Effector memory CD8-positive, alpha-beta T cell (primary cell): ENCODE data around the gene LNX1.

ENCODE experiments used
- ATAC-seq: fragments of 150-1000 bp; cut with Tn5 transposase; replicated peaks from 2 replicates; pipeline ENCODE4 v1.10.0; 2021; ENCODE audit warnings: mild to moderate bottlenecking, moderate library complexity
- DNase-seq, 3 experiments: peaks; one replicate each; pipeline ENCODE4 v3.0.0; 2021
- H3K27ac Mint-ChIP-seq, 2 donors: one replicate each; pipeline ENCODE4 v1.8.0; 2022; ENCODE audit warnings: mild to moderate bottlenecking in 2 of 2, mixed read lengths in 2 of 2, moderate library complexity in 2 of 2
- H3K27me3 Mint-ChIP-seq, 2 donors: one replicate each; pipeline ENCODE4 v1.8.0; 2022; ENCODE audit warnings: mixed read lengths in 2 of 2
- H3K36me3 Mint-ChIP-seq: one replicate; pipeline ENCODE4 v1.8.0; 2022; ENCODE audit warnings: mild to moderate bottlenecking, moderate library complexity, mixed read lengths; ENCODE audit not compliant: insufficient read depth
- H3K4me1 Mint-ChIP-seq, 2 donors: one replicate each; pipeline ENCODE4 v1.8.0; 2022; ENCODE audit warnings: low read depth in 2 of 2, mixed read lengths in 2 of 2
- H3K4me3 Mint-ChIP-seq, 2 donors: one replicate each; pipeline ENCODE4 v1.8.0; 2022; ENCODE audit warnings: mild to moderate bottlenecking in 2 of 2, mixed read lengths in 2 of 2, moderate library complexity in 2 of 2
- H3K9me3 Mint-ChIP-seq, 2 donors: one replicate each; pipeline ENCODE4 v1.8.0; 2022; ENCODE audit warnings: mixed read lengths in 2 of 2

The LNX1 gene

GRCh38 chr4:53532521-53532920 is 58.8 kb downstream of the LNX1 start:
- ATAC-seq (no peak), DNase-seq (no peak)
- H3K36me3 Mint-ChIP-seq, result no peaks in the 10 kb centered on the region
- H3K9me3 Mint-ChIP-seq, result no peaks in the 10 kb centered on the region
- H3K4me1 Mint-ChIP-seq, result no peaks in the 10 kb centered on the region
- no peak overlapping the region for H3K27ac Mint-ChIP-seq
- no peak overlapping the region for H3K4me3 Mint-ChIP-seq
- peaks cover 30 to 60% of the 10 kb centered on the region in 2 donors for H3K27me3 Mint-ChIP-seq

- Mint-ChIP-seq H3K27me3 (peaks cover 29 to 57% of the 10 kb centered on the region in 2 donors), H3K36me3 (no peaks in the 10 kb centered on the region), H3K4me1 (no peaks in the 10 kb centered on the region), H3K27ac (no peak overlapping the region), H3K4me3 (no peak overlapping the region), H3K9me3 (no peaks in the 10 kb centered on the region)
- DNase-seq (no peak), ATAC-seq (no peak)
These were observed 59.6 kb downstream of the LNX1 start for GRCh38 chr4:53531585-53532224.

- Mint-ChIP-seq H3K4me1 (no peaks in the 10 kb centered on the region), H3K27ac (no peak overlapping the region), H3K9me3 (no peaks in the 10 kb centered on the region), H3K36me3 (no peaks in the 10 kb centered on the region), H3K27me3 (peaks cover 27 to 49% of the 10 kb centered on the region in 2 donors), H3K4me3 (no peak overlapping the region)
- no peak for DNase-seq
- ATAC-seq, result no peak
These were observed 62.3 kb downstream of the LNX1 start for GRCh38 chr4:53529025-53529424.

GRCh38 chr4:53527930-53528329 is 63.4 kb downstream of the LNX1 start:
- DNase-seq (no peak), ATAC-seq (no peak)
- H3K27me3 Mint-ChIP-seq, result peaks cover 34 to 47% of the 10 kb centered on the region in 2 donors
- H3K36me3 Mint-ChIP-seq, result no peaks in the 10 kb centered on the region
- no peak overlapping the region for H3K27ac Mint-ChIP-seq
- no peaks in the 10 kb centered on the region for H3K4me1 Mint-ChIP-seq
- H3K9me3 Mint-ChIP-seq, result no peaks in the 10 kb centered on the region
- no peak overlapping the region for H3K4me3 Mint-ChIP-seq

GRCh38 chr4:53527326-53527725 is 64.0 kb downstream of the LNX1 start:
- DNase-seq (no peak), ATAC-seq (no peak)
- Mint-ChIP-seq H3K4me3 (no peak overlapping the region), H3K36me3 (no peaks in the 10 kb centered on the region), H3K27me3 (peaks cover 35 to 43% of the 10 kb centered on the region in 2 donors), H3K9me3 (no peaks in the 10 kb centered on the region), H3K27ac (no peak overlapping the region), H3K4me1 (no peaks in the 10 kb centered on the region)

- Mint-ChIP-seq H3K27me3 (peaks cover 21 to 55% of the 10 kb centered on the region in 2 donors), H3K4me3 (no peak overlapping the region), H3K27ac (no peak overlapping the region), H3K9me3 (no peaks in the 10 kb centered on the region), H3K36me3 (no peaks in the 10 kb centered on the region), H3K4me1 (no peaks in the 10 kb centered on the region)
- ATAC-seq, result no peak
- DNase-seq, result no peak
These were observed 69.0 kb downstream of the LNX1 start for GRCh38 chr4:53522334-53522733.

- DNase-seq, result no peak
- Mint-ChIP-seq H3K9me3 (no peaks in the 10 kb centered on the region), H3K27me3 (peaks cover 27 to 65% of the 10 kb centered on the region in 2 donors), H3K4me1 (no peaks in the 10 kb centered on the region), H3K27ac (no peak overlapping the region), H3K36me3 (no peaks in the 10 kb centered on the region), H3K4me3 (no peak overlapping the region)
- ATAC-seq, result no peak
These were observed 71.2 kb downstream of the LNX1 start for GRCh38 chr4:53520116-53520515.

GRCh38 chr4:53518807-53519206 is 72.5 kb downstream of the LNX1 start:
- Mint-ChIP-seq H3K27ac (no peak overlapping the region), H3K4me3 (no peak overlapping the region), H3K36me3 (no peaks in the 10 kb centered on the region), H3K4me1 (no peaks in the 10 kb centered on the region), H3K9me3 (no peaks in the 10 kb centered on the region), H3K27me3 (peaks cover 17 to 59% of the 10 kb centered on the region in 2 donors)
- no peak for DNase-seq
- ATAC-seq, result no peak

GRCh38 chr4:53515076-53515475 is 76.2 kb downstream of the LNX1 start:
- Mint-ChIP-seq H3K9me3 (no peaks in the 10 kb centered on the region), H3K4me3 (no peak overlapping the region), H3K36me3 (no peaks in the 10 kb centered on the region), H3K27me3 (peaks cover 17 to 51% of the 10 kb centered on the region in 2 donors), H3K4me1 (no peaks in the 10 kb centered on the region), H3K27ac (no peak overlapping the region)
- ATAC-seq, result no peak
- DNase-seq, result no peak

- Mint-ChIP-seq H3K9me3 (no peaks in the 10 kb centered on the region), H3K4me3 (no peak overlapping the region), H3K27me3 (peaks cover 17 to 45% of the 10 kb centered on the region in 2 donors), H3K27ac (no peak overlapping the region), H3K4me1 (no peaks in the 10 kb centered on the region), H3K36me3 (no peaks in the 10 kb centered on the region)
- no peak for ATAC-seq
- DNase-seq, result no peak
These were observed 76.8 kb downstream of the LNX1 start for GRCh38 chr4:53514509-53514908.

GRCh38 chr4:53512608-53513007 is 78.7 kb downstream of the LNX1 start:
- ATAC-seq (no peak), DNase-seq (no peak)
- peaks cover 17 to 34% of the 10 kb centered on the region in 2 donors for H3K27me3 Mint-ChIP-seq
- no peaks in the 10 kb centered on the region for H3K9me3 Mint-ChIP-seq
- no peaks in the 10 kb centered on the region for H3K36me3 Mint-ChIP-seq
- H3K4me3 Mint-ChIP-seq, result no peak overlapping the region
- H3K4me1 Mint-ChIP-seq, result no peaks in the 10 kb centered on the region
- no peak overlapping the region for H3K27ac Mint-ChIP-seq

GRCh38 chr4:53511014-53511413 is 80.3 kb downstream of the LNX1 start:
- ATAC-seq (no peak), DNase-seq (no peak)
- Mint-ChIP-seq H3K4me3 (no peak overlapping the region), H3K27ac (no peak overlapping the region), H3K4me1 (no peaks in the 10 kb centered on the region), H3K9me3 (no peaks in the 10 kb centered on the region), H3K27me3 (peaks cover 11 to 22% of the 10 kb centered on the region in 2 donors), H3K36me3 (no peaks in the 10 kb centered on the region)

GRCh38 chr4:53510321-53510720 is 81.0 kb downstream of the LNX1 start:
- Mint-ChIP-seq H3K27ac (no peak overlapping the region), H3K4me3 (no peak overlapping the region), H3K36me3 (no peaks in the 10 kb centered on the region), H3K9me3 (no peaks in the 10 kb centered on the region), H3K27me3 (peaks cover 18 to 20% of the 10 kb centered on the region in 2 donors), H3K4me1 (no peaks in the 10 kb centered on the region)
- DNase-seq (no peak), ATAC-seq (no peak)

- no peaks in the 10 kb centered on the region for H3K9me3 Mint-ChIP-seq
- no peak for ATAC-seq
- H3K27me3 Mint-ChIP-seq, result peaks cover 16 to 17% of the 10 kb centered on the region in 2 donors
- no peak overlapping the region for H3K27ac Mint-ChIP-seq
- no peaks in the 10 kb centered on the region for H3K36me3 Mint-ChIP-seq
- no peak overlapping the region for H3K4me3 Mint-ChIP-seq
- no peaks in the 10 kb centered on the region for H3K4me1 Mint-ChIP-seq
- DNase-seq, result no peak
These were observed 82.8 kb downstream of the LNX1 start for GRCh38 chr4:53508446-53508845.
